ENCODE results near the gene ITSN2.

The ITSN2 gene

GRCh38 chr2:24313744-24314632 is 46.3 kb downstream of the ITSN2 start:
- DNase-seq (ENCODE audit: low spot score), result no peak
- H3K4me3 ChIP-seq, result no peak overlapping the region

GRCh38 chr2:24307961-24308360 is 52.4 kb downstream of the ITSN2 start:
- TF ChIP-seq CTCF (IDR thresholded peaks at IDR 0.05), result no peak
- DNase-seq (ENCODE audit: low spot score), result no peak
- no peak overlapping the region for H3K27ac ChIP-seq
- H3K4me3 ChIP-seq, result no peak overlapping the region

More at GRCh38 chr2:24313744-24314632, 46.3 kb downstream of the ITSN2 start:
- TF ChIP-seq CTCF (IDR thresholded peaks at IDR 0.05), result no peak
- H3K27ac ChIP-seq, result no peak overlapping the region

GRCh38 chr2:24304631-24305030 is 55.7 kb downstream of the ITSN2 start:
- no peak for TF ChIP-seq CTCF (IDR thresholded peaks at IDR 0.05)
- no peak for DNase-seq (ENCODE audit: low spot score)
- Histone ChIP-seq H3K4me3 (no peak overlapping the region), H3K27ac (peak overlapping the region; percentile 15 to 63)

GRCh38 chr2:24304098-24304497 is 56.2 kb downstream of the ITSN2 start:
- H3K27ac ChIP-seq, result peak overlapping the region; percentile 45 to 63
- TF ChIP-seq CTCF (IDR thresholded peaks at IDR 0.05), result no peak
- DNase-seq (ENCODE audit: low spot score), result peak; percentile 74
- no peak overlapping the region for H3K4me3 ChIP-seq

GRCh38 chr2:24301599-24301998 is 58.7 kb downstream of the ITSN2 start:
- H3K4me3 ChIP-seq, result no peak overlapping the region
- H3K27ac ChIP-seq, result no peak overlapping the region
- no peak for TF ChIP-seq CTCF (IDR thresholded peaks at IDR 0.05)
- no peak for DNase-seq (ENCODE audit: low spot score)

- no peak for DNase-seq (ENCODE audit: low spot score)
- H3K27ac ChIP-seq, result no peak overlapping the region
- no peak overlapping the region for H3K4me3 ChIP-seq
- no peak for TF ChIP-seq CTCF (IDR thresholded peaks at IDR 0.05)
Observed at GRCh38 chr2:24297663-24298062, 62.7 kb downstream of the ITSN2 start.

- no peak for DNase-seq (ENCODE audit: low spot score)
- H3K4me3 ChIP-seq, result no peak overlapping the region
- H3K27ac ChIP-seq, result no peak overlapping the region
- no peak for TF ChIP-seq CTCF (IDR thresholded peaks at IDR 0.05)
Observed at GRCh38 chr2:24287171-24287570, 73.2 kb downstream of the ITSN2 start.
